22Rv1 (cell line): Measurements from ENCODE around the gene EIF5AL1.

Source experiments
- ZFX ChIP-seq: fragments of 450-650 bp; IDR thresholded peaks from 2 replicates; pipeline ENCODE4 v1.6.1; 2017; ENCODE audit warnings: antibody characterized with exemption, borderline replicate concordance
- TF ChIP-seq, protein P1 (sequence below): fragments of 450-650 bp; IDR thresholded peaks from 2 replicates; pipeline ENCODE4 v1.5.1; 2017; ENCODE audit warnings: mild to moderate bottlenecking

DNA sequence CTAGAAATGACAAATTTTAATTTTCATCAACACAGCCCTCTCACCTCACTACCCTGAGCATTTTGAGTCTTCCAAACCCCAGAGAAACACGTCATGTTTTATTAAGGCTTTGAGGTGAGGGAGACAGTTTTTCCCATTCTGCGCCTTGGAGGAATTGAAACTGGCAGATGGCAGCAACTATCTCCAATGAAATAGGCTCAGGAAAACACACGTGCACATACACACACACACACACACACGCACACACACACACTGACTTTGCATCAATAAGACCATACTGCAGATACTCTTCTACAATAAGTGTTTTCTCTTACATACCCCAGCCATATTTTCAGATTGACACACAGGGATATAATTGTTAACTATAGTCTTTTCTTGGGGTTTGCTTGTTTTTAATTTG, 51.1 kb downstream of the EIF5AL1 start:
- TF ChIP-seq, protein P1, sequence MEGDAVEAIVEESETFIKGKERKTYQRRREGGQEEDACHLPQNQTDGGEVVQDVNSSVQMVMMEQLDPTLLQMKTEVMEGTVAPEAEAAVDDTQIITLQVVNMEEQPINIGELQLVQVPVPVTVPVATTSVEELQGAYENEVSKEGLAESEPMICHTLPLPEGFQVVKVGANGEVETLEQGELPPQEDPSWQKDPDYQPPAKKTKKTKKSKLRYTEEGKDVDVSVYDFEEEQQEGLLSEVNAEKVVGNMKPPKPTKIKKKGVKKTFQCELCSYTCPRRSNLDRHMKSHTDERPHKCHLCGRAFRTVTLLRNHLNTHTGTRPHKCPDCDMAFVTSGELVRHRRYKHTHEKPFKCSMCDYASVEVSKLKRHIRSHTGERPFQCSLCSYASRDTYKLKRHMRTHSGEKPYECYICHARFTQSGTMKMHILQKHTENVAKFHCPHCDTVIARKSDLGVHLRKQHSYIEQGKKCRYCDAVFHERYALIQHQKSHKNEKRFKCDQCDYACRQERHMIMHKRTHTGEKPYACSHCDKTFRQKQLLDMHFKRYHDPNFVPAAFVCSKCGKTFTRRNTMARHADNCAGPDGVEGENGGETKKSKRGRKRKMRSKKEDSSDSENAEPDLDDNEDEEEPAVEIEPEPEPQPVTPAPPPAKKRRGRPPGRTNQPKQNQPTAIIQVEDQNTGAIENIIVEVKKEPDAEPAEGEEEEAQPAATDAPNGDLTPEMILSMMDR, result no peak
- no peak for TF ChIP-seq ZFX
